HEK293T (cell line): ENCODE data around the gene RPSA.

ENCODE experiments used
- CTCF ChIA-PET: fragments of 350-600 bp; formaldehyde crosslinking; extraction: SDS; loops from one replicate; lab custom pipeline; 2021; ENCODE audit warnings: antibody characterized with exemption, inconsistent platforms; lab: Yijun Ruan, JAX
- POLR2A ChIA-PET: fragments of 350-600 bp; formaldehyde crosslinking; extraction: SDS; loops from one replicate; lab custom pipeline; 2020; ENCODE audit warnings: antibody characterized with exemption, inconsistent platforms; lab: Yijun Ruan, JAX
- DNase-seq: peaks from one replicate; pipeline ENCODE4 v3.0.0; 2012; ENCODE audit warnings: mixed read lengths; ENCODE audit errors: extremely low spot score
- ARNT ChIP-seq: fragments of 450-650 bp; IDR thresholded peaks from 2 replicates; pipeline ENCODE4 v1.6.1; 2017; ENCODE audit warnings: mild to moderate bottlenecking
- BHLHE40 ChIP-seq: fragments of 450-650 bp; IDR thresholded peaks from 2 replicates; pipeline ENCODE4 v1.6.1; 2016; ENCODE audit warnings: mild to moderate bottlenecking, moderate library complexity, borderline replicate concordance
- CTBP1 ChIP-seq: fragments of 450-650 bp; IDR thresholded peaks from 2 replicates; pipeline ENCODE4 v1.6.1; 2016; ENCODE audit warnings: borderline replicate concordance
- ELF4 ChIP-seq: fragments of 450-650 bp; IDR thresholded peaks from 2 replicates; pipeline ENCODE4 v1.6.1; 2017; ENCODE audit warnings: antibody characterized with exemption
- FOXA1 ChIP-seq: fragments of 450-650 bp; IDR thresholded peaks from 2 replicates; pipeline ENCODE4 v1.6.1; 2016; ENCODE audit warnings: mild to moderate bottlenecking
- FOXK2 ChIP-seq: fragments of 450-650 bp; IDR thresholded peaks from 2 replicates; pipeline ENCODE4 v1.6.1; 2016; ENCODE audit warnings: mild to moderate bottlenecking
- FOXM1 ChIP-seq: fragments of 450-650 bp; IDR thresholded peaks from 2 replicates; pipeline ENCODE4 v1.6.1; 2017; ENCODE audit warnings: mild to moderate bottlenecking, borderline replicate concordance
- HDGF ChIP-seq: fragments of 450-650 bp; IDR thresholded peaks from 2 replicates; pipeline ENCODE4 v1.6.1; 2017; ENCODE audit warnings: antibody characterized with exemption, borderline replicate concordance
- L3MBTL2 ChIP-seq: fragments of 450-650 bp; conservative IDR thresholded peaks from 2 replicates; pipeline ENCODE4 v1.6.1; 2016; ENCODE audit warnings: mild to moderate bottlenecking
- LEF1 ChIP-seq: fragments of 450-650 bp; IDR thresholded peaks from 2 replicates; pipeline ENCODE4 v1.6.1; 2017; ENCODE audit warnings: mild to moderate bottlenecking, borderline replicate concordance
- NFRKB ChIP-seq: fragments of 450-650 bp; IDR thresholded peaks from 2 replicates; pipeline ENCODE4 v1.6.1; 2016; ENCODE audit warnings: mild to moderate bottlenecking, moderate library complexity
- SP1 ChIP-seq: fragments of 450-650 bp; IDR thresholded peaks from 2 replicates; pipeline ENCODE4 v1.6.1; 2017
- SUZ12 ChIP-seq: fragments of 450-650 bp; IDR thresholded peaks from 2 replicates; pipeline ENCODE4 v1.6.1; 2016; ENCODE audit warnings: mild to moderate bottlenecking
- TARDBP ChIP-seq: fragments of 450-650 bp; IDR thresholded peaks from 2 replicates; pipeline ENCODE4 v1.6.1; 2016
- ZNF384 ChIP-seq: fragments of 450-650 bp; IDR thresholded peaks from 2 replicates; pipeline ENCODE4 v1.6.1; 2016
- TF ChIP-seq, protein P1 (sequence below): fragments of 450-650 bp; IDR thresholded peaks from 2 replicates; pipeline ENCODE4 v1.6.1; 2016

Gene RPSA

GRCh38 chr3:39407773-39408492, 1.4 kb downstream of the RPSA start:
- CTCF ChIA-PET = no interaction called here
- no peak for DNase-seq
- TF ChIP-seq L3MBTL2 = no peak
- TF ChIP-seq NFRKB = no peak
- TF ChIP-seq FOXM1 = no peak
- no peak for TF ChIP-seq ZNF384
- no peak for TF ChIP-seq CTBP1
- TF ChIP-seq TARDBP = no peak
- TF ChIP-seq SUZ12 = no peak
- TF ChIP-seq FOXK2 = no peak
- no peak for TF ChIP-seq HDGF
- TF ChIP-seq LEF1 = no peak
- TF ChIP-seq ARNT = no peak
- TF ChIP-seq FOXA1 = no peak
- TF ChIP-seq BHLHE40 = no peak
- TF ChIP-seq, protein P1, sequence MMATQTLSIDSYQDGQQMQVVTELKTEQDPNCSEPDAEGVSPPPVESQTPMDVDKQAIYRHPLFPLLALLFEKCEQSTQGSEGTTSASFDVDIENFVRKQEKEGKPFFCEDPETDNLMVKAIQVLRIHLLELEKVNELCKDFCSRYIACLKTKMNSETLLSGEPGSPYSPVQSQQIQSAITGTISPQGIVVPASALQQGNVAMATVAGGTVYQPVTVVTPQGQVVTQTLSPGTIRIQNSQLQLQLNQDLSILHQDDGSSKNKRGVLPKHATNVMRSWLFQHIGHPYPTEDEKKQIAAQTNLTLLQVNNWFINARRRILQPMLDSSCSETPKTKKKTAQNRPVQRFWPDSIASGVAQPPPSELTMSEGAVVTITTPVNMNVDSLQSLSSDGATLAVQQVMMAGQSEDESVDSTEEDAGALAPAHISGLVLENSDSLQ = no peak
- TF ChIP-seq SP1 = no peak
- no peak for TF ChIP-seq ELF4
- POLR2A ChIA-PET = interaction anchor here (1.0 to 2.8 kb wide), 4 partner anchors 8 to 901 kb away, joined by 3 to 19 read pairs (median 5); no protein-coding TSS in a partner anchor

DNA sequence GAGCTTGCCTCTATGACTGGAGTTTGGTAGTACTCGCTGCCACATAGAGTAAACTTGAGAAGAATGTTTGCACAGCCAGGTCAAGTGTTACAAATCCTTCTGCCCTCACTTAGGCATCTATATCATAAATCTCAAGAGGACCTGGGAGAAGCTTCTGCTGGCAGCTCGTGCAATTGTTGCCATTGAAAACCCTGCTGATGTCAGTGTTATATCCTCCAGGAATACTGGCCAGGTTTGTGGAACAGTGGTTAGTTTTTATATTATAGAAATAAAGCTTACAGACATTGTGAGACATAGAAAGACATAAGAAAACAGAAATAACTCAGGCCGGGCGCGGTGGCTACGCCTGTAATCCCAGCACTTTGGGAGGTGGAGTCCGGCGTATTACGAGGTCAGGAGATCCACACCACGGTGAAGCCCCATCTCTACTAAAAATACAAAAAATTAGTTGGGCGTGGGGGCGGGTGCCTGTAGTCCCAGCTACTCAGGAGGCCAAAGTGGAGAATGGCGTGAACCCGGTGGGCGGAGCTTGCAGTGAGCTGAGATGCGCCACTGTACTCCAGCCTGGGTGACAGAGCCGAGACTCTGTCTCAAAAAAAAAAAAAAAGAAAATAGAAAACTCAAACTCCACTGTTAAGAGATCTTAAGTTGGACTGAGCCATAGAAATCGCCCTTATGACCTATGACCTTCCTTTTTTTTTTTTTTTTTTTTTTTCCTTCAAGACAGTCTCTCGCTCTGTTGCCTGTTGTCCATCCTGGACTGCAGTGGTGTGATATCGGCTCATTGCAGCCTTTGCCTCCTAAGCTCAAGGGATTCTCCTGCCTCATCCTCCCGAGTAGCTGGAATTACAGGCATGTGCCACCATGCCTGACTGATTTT, 2.2 kb downstream of the RPSA start:
- POLR2A ChIA-PET = interaction anchor here (1.0 to 2.8 kb wide), 2 partner anchors 8 to 900 kb away, joined by 3 to 19 read pairs; no protein-coding TSS in a partner anchor
- CTCF ChIA-PET = no interaction called here
- TF ChIP-seq LEF1 (no peak), NFRKB (no peak), L3MBTL2 (no peak), SP1 (no peak), ARNT (no peak), ZNF384 (peak; percentile 43; the same call in 1 of the 2 replicates), CTBP1 (no peak), FOXM1 (no peak)
- no peak for DNase-seq

DNA sequence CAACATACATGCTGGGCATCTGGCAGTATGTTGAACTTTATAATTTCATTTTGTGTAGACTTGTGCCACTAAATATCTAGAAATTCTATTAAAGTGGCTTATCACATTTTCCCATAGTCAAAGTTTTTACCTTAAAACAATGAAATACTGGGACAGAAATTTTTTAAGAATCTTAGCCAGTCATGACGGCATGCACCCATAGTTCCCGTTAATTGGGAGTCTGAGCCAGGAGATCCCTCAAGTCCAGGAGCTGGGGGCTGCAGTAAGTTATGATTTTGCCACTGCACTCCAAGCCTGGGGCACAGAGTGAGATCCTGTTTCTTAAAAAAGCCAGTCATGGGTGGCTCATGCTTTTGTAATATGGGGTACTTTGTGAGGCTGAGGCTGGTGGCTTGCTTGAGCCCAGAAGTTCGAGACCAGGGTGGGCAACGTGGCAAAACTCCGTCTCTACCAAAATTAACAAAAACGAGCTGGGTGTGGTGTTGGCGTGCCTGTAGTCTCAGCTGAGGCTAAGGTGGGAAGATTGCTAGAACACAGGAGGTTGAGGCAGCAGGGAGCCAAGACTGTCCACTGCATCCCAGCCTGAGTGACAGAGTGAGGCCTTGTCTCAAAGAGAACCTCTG, 3.1 kb downstream of the RPSA start:
- ChIA-PET POLR2A (no interaction called here), CTCF (no interaction called here)
- no peak for DNase-seq
- TF ChIP-seq ELF4 (no peak), FOXA1 (no peak), BHLHE40 (no peak), FOXK2 (no peak), TARDBP (no peak), NFRKB (no peak), L3MBTL2 (no peak), SUZ12 (no peak), LEF1 (no peak), FOXM1 (no peak), ZNF384 (no peak), SP1 (no peak), CTBP1 (no peak), HDGF (no peak)
- TF ChIP-seq, protein P1 = no peak

- DNase-seq = no peak
- POLR2A ChIA-PET = no interaction called here
- CTCF ChIA-PET = no interaction called here
- TF ChIP-seq BHLHE40 (no peak), CTBP1 (no peak), LEF1 (no peak), NFRKB (no peak), HDGF (no peak), SP1 (no peak), FOXA1 (no peak), ZNF384 (no peak), ARNT (no peak), SUZ12 (no peak), FOXK2 (no peak), L3MBTL2 (no peak), FOXM1 (no peak), TARDBP (no peak), ELF4 (no peak)
- TF ChIP-seq, protein P1 = no peak
Observed at GRCh38 chr3:39410893-39411292, 4.4 kb downstream of the RPSA start.

GRCh38 chr3:39412668-39413260, 6.2 kb downstream of the RPSA start:
- ChIA-PET CTCF (no interaction called here), POLR2A (no interaction called here)
- DNase-seq = no peak
- no peak for TF ChIP-seq ZNF384
